Parietal lobe (tissue), 1 donor: Measurements from ENCODE around the gene LYZL1. TPM values are rescaled to one million over a fixed set of nuclear protein-coding genes. Genes with fewer than 3 reads are reported as not detected.

Experiments used
- total RNA-seq: library from RNA; depleted of rRNA; stranded (reverse); fragments of >200 nt; gene quantifications from one replicate; pipeline ENCODE4 v1.2.3, GENCODE V29; 2014

The LYZL1 gene
- not detected for total RNA-seq

DNA sequence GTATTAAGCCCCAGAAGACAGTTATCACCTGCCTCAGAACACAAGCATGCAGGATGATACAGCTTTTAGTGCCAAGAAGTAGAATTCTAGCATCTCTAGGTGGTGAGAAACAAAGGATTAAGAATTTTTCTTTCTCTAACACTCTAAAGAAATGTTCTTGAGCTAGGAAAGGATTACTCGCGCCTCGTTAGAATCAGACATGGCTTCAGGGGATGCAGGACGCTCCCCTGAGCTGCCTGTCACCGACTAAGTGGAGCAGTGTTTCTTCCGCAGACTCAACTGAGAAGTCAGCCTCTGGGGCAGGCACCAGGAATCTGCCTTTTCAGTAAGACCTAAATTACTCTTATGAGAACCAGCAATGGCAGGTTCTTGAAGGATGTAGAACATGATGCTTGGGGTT is at the start of gene LYZL1:
Gene LYZL1 (plus strand): TSS at position 165 of the 400 bp plus-strand sequence. CDS start 2,798 bp downstream, outside the sequence.

